PC-9 (cell line): ENCODE data around the gene PWWP2B. TPM values are rescaled to one million over a fixed set of nuclear protein-coding genes. Genes with fewer than 3 reads are reported as not detected.

Experiments
- BruUV-seq: library from RNA; stranded (reverse); fragments of 400-500 nt; replicated peaks from 2 replicates; lab custom pipeline; 2021; lab: Mats Ljungman, UMichigan
- CTCF ChIA-PET: fragments of 300-600 bp; sonication (Branson Sonifier 250); formaldehyde crosslinking; loops from one replicate; lab custom pipeline; 2022; ENCODE audit warnings: antibody characterized with exemption; lab: Charles Lee
- POLR2A ChIA-PET: fragments of 300-600 bp; sonication (Branson Sonifier 250); formaldehyde crosslinking; loops from one replicate; lab custom pipeline; 2022; ENCODE audit warnings: antibody characterized with exemption; ENCODE audit not compliant: unreplicated experiment; lab: Charles Lee
- DNase-seq, 2 experiments: peaks; one replicate each; pipeline versions ENCODE4 v3.0.0 to v3.0.0-alpha.2; 2015 to 2022; ENCODE audit warnings: mixed read lengths in 1 of 2
- H2AFZ ChIP-seq: fragments of 200-600 bp; sonication (generic); 2 replicates; pipeline ENCODE4 v1.8.1; 2017; ENCODE audit warnings: antibody characterized with exemption
- H3F3A ChIP-seq: fragments of 200-600 bp; sonication (generic); 2 replicates; pipeline ENCODE4 v1.8.1; 2017; ENCODE audit warnings: antibody characterized with exemption, mild to moderate bottlenecking, low read depth; ENCODE audit not compliant: insufficient read depth
- H3K27ac ChIP-seq: fragments of 200-600 bp; sonication (generic); 2 replicates; pipeline ENCODE4 v1.6.1; 2016; ENCODE audit warnings: mixed run types
- H3K27me3 ChIP-seq: fragments of 200-600 bp; sonication (generic); 2 replicates; pipeline ENCODE4 v1.6.1; 2016; ENCODE audit warnings: low read depth, mixed run types; ENCODE audit not compliant: insufficient read depth
- H3K36me3 ChIP-seq: fragments of 200-600 bp; sonication (generic); 2 replicates; pipeline ENCODE4 v1.6.1; 2016; ENCODE audit warnings: low read depth, mixed run types
- H3K4me1 ChIP-seq: fragments of 200-600 bp; sonication (generic); replicated peaks from 2 replicates; pipeline ENCODE4 v1.6.1; 2016; ENCODE audit warnings: mixed run types; ENCODE audit not compliant: insufficient read depth
- H3K4me2 ChIP-seq: fragments of 200-600 bp; sonication (generic); 2 replicates; pipeline ENCODE4 v1.6.1; 2017; ENCODE audit warnings: mixed run types
- H3K4me3 ChIP-seq: fragments of 200-600 bp; sonication (generic); 2 replicates; pipeline ENCODE4 v1.6.1; 2016; ENCODE audit warnings: mixed run types
- H3K79me2 ChIP-seq: fragments of 200-600 bp; sonication (generic); 2 replicates; pipeline ENCODE4 v1.6.1; 2017; ENCODE audit warnings: low read depth, mixed run types
- H3K9me2 ChIP-seq: fragments of 200-600 bp; sonication (generic); 2 replicates; pipeline ENCODE4 v1.8.1; 2017; ENCODE audit warnings: mild to moderate bottlenecking; ENCODE audit not compliant: insufficient read depth
- H3K9me3 ChIP-seq: fragments of 200-600 bp; sonication (generic); 2 replicates; pipeline ENCODE4 v1.8.1; 2016; ENCODE audit warnings: low read depth; ENCODE audit not compliant: insufficient read depth
- H4K20me1 ChIP-seq: fragments of 200-600 bp; sonication (generic); 2 replicates; pipeline ENCODE4 v1.8.1; 2017; ENCODE audit not compliant: insufficient read depth
- EZH2 ChIP-seq: fragments of 200-600 bp; sonication (generic); IDR thresholded peaks from 2 replicates; pipeline ENCODE4 v1.8.0; 2017; ENCODE audit warnings: antibody characterized with exemption, low read depth
- intact Hi-C: fragments of 100-400 bp; cut with micrococcal nuclease; formaldehyde crosslinking; loops from one replicate; pipeline ENCODE4 v1.10.0; 2022; ENCODE audit not compliant: unreplicated experiment
- total RNA-seq: library from RNA; stranded (reverse); gene quantifications from 2 replicates; pipeline ENCODE4 v1.2.3, GENCODE V29; 2021
- TF ChIP-seq, protein P1 (sequence below): fragments of 200-600 bp; sonication (generic); conservative IDR thresholded peaks from 2 replicates; pipeline ENCODE4 v1.6.1; 2017; ENCODE audit warnings: mixed run types, antibody characterized with exemption, mild to moderate bottlenecking, moderate library complexity

The PWWP2B gene
- total RNA-seq, 1 experiment from 2014 or later = 16.9 TPM

DNA sequence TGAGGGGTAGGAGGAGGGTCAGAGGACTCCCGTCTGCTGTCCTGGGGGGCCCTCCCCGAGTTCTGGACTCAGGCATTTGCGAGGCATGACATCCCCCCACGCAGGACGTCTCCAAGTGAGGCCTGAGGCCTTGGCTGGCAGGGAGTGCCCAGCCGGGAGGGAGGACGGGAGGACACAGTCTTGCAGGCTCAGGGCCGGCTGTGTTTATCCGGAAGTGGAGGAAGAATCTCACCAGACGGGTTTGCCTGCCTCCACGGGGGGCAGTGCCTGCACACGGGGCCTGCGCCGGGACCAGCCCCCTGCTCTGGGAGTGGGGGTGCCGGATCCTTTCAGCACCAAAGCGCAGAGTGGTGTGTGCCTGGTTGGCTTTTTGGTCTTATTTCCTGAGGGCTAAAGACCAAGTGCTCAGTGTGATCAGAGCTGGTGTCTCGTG, 10.9 kb downstream of the PWWP2B start:
- Histone ChIP-seq H3F3A (peaks cover 13% of the 10 kb centered on the region; the same call in 1 of the 2 replicates), H3K79me2 (peaks cover 33% of the 10 kb centered on the region), H3K27ac (peak overlapping the region; percentile 94), H4K20me1 (no peaks in the 10 kb centered on the region), H3K4me1 (peaks cover 50% of the 10 kb centered on the region), H3K27me3 (no peaks in the 10 kb centered on the region), H2AFZ (no peak overlapping the region), H3K9me2 (no peaks in the 10 kb centered on the region), H3K9me3 (no peaks in the 10 kb centered on the region), H3K4me3 (peak overlapping the region; percentile 56), H3K36me3 (no peaks in the 10 kb centered on the region), H3K4me2 (peak overlapping the region; percentile 99)
- ChIA-PET POLR2A (interaction anchor here (0.8 to 0.9 kb wide), 2 partner anchors 11 to 13 kb away, joined by 3 to 5 read pairs; no protein-coding TSS in a partner anchor), CTCF (no interaction called here)
- TF ChIP-seq EZH2 = no peak
- TF ChIP-seq, protein P1, sequence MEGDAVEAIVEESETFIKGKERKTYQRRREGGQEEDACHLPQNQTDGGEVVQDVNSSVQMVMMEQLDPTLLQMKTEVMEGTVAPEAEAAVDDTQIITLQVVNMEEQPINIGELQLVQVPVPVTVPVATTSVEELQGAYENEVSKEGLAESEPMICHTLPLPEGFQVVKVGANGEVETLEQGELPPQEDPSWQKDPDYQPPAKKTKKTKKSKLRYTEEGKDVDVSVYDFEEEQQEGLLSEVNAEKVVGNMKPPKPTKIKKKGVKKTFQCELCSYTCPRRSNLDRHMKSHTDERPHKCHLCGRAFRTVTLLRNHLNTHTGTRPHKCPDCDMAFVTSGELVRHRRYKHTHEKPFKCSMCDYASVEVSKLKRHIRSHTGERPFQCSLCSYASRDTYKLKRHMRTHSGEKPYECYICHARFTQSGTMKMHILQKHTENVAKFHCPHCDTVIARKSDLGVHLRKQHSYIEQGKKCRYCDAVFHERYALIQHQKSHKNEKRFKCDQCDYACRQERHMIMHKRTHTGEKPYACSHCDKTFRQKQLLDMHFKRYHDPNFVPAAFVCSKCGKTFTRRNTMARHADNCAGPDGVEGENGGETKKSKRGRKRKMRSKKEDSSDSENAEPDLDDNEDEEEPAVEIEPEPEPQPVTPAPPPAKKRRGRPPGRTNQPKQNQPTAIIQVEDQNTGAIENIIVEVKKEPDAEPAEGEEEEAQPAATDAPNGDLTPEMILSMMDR = no peak
- intact Hi-C loops = loop anchor here (1.0 to 5.0 kb wide), 6 partner anchors 9 to 506 kb away; partner anchors contain the start of genes INPP5A, LRRC27 and PPP2R2D
- BruUV-seq = TSS peak; percentile 42
- DNase-seq = peak; percentile 89 to 90

DNA sequence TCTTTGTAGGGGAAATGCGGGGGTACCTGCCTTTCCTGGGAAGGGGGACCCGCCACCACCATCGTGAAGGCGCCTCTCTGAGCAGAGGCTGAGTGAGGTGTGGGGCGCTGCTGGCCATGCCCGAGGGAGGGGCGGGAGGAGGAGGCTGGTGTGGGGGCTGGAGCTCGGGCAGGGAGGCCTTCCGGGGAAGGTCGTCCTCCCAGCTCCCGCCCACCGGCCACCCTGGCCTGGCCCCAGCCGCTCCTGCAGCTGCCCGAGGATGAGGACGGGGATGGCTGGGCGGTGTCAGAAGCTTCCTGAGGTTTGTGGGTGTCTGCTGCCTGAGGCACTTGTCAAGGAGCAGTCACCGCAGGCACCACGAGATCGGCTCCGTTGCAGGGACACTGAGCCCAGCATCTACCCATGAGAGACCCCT, 11.4 kb downstream of the PWWP2B start:
- Histone ChIP-seq H3K4me1 (peaks cover 47% of the 10 kb centered on the region), H3K4me3 (peak overlapping the region; percentile 56), H3K27me3 (no peaks in the 10 kb centered on the region), H3F3A (peaks cover 13% of the 10 kb centered on the region; the same call in 1 of the 2 replicates), H3K79me2 (peaks cover 30% of the 10 kb centered on the region), H3K4me2 (peak overlapping the region; percentile 99), H2AFZ (no peak overlapping the region), H4K20me1 (no peaks in the 10 kb centered on the region), H3K9me2 (no peaks in the 10 kb centered on the region), H3K9me3 (no peaks in the 10 kb centered on the region), H3K27ac (peak overlapping the region; percentile 94), H3K36me3 (no peaks in the 10 kb centered on the region)
- intact Hi-C loops = loop anchor here (1.0 to 5.0 kb wide), 5 partner anchors 9 to 506 kb away; partner anchors contain the start of genes INPP5A, LRRC27 and PPP2R2D
- BruUV-seq = TSS peak; percentile 17
- ChIA-PET POLR2A (interaction anchor here (0.8 to 0.9 kb wide), 2 partner anchors 10 to 12 kb away, joined by 3 to 5 read pairs; no protein-coding TSS in a partner anchor), CTCF (no interaction called here)
- TF ChIP-seq EZH2 = no peak
- TF ChIP-seq, protein P1 = no peak
- peak; percentile 52 to 84 for DNase-seq

DNA sequence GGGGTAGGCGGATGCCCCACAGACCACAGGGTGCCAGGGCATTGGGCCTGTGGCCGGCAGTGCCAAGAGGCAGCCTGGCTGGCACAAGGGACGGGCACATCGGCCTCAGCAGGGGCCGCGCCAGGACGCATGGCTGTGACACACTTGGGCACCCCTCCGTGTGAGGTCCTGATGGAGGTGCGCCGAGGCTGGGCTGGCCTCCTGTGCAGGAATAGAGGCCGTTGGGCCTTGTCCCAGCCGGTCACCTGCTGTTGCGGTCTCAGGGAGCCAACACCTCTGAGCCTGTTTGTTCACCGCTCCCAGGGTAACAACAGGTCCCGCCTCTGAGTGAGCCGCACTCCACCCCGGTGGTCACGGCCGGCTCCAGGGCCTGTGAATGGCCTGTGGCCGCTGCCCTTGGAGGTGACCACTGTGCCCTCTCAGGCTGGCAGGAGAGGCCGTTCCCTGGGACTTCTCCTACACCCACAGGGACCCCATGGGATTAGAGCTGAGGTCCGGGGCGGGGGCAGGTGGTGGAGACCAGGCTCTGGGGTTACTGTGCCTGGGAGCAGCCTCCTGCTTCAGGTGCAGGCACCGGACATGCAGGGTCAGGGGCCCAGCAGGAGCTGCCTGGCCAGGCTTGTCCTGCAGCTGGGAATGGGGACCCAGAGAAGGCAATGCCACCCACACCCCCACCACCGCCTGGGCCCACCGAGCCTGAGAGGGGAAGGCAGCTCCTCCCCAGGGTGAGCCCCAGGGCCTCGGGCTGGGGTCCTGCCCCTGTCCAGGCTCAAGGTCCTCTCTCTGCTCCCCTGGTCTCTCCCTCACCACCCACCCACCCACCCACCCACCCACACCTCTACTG, 12.0 kb downstream of the PWWP2B start:
- BruUV-seq = no TSS peak
- H3F3A ChIP-seq = peaks cover 13% of the 10 kb centered on the region; the same call in 1 of the 2 replicates
- POLR2A ChIA-PET = interaction anchor here (0.8 to 0.9 kb wide), 2 partner anchors 10 to 12 kb away, joined by 3 to 5 read pairs; no protein-coding TSS in a partner anchor
- peak; percentile 41 to 65 for DNase-seq
- H3K4me1 ChIP-seq = peaks cover 42% of the 10 kb centered on the region
- H4K20me1 ChIP-seq = no peaks in the 10 kb centered on the region
- intact Hi-C loops = loop anchor here (1.0 to 5.0 kb wide), 5 partner anchors 9 to 507 kb away; partner anchors contain the start of genes INPP5A, LRRC27 and PPP2R2D
- CTCF ChIA-PET = interaction anchor here (0.5 kb wide), 1 partner anchor 43 kb away, joined by 5 read pairs; no protein-coding TSS in a partner anchor
- peak overlapping the region; percentile 56 for H3K4me3 ChIP-seq
- H3K36me3 ChIP-seq = no peaks in the 10 kb centered on the region
- no peaks in the 10 kb centered on the region for H3K9me2 ChIP-seq
- peak overlapping the region; percentile 99 for H3K4me2 ChIP-seq
- peak overlapping the region; percentile 94 for H3K27ac ChIP-seq
- H2AFZ ChIP-seq = no peak overlapping the region
- H3K79me2 ChIP-seq = peaks cover 28% of the 10 kb centered on the region
- H3K9me3 ChIP-seq = no peaks in the 10 kb centered on the region
- no peaks in the 10 kb centered on the region for H3K27me3 ChIP-seq
- TF ChIP-seq, protein P1 = no peak
- no peak for TF ChIP-seq EZH2
